SH-SY5Y (cell line): ENCODE results near the gene NDUFV3.

Experiments used
- GATA2 ChIP-seq: IDR thresholded peaks from 2 replicates; pipeline ENCODE4 v1.6.1; 2011; ENCODE audit warnings: mild to moderate bottlenecking, low read depth, low read length
- GATA3 ChIP-seq: IDR thresholded peaks from 2 replicates; pipeline ENCODE4 v1.6.1; 2011; ENCODE audit warnings: low read depth, mild to moderate bottlenecking, low read length, moderate library complexity

GRCh38 chr21:42855171-42855936 is 37.8 kb upstream of the NDUFV3 start:
- no peak for TF ChIP-seq GATA2
- no peak for TF ChIP-seq GATA3
